Nephron (organoid): ENCODE results near the gene TMEM242.
A peak's percentile ranks its signal among the peaks of the same experiment; 100 is the strongest.

Experiments
- H3K27ac Mint-ChIP-seq, 3 experiments: 2 replicates each; pipeline ENCODE4 v1.8.0; 2020; ENCODE audit warnings: mixed read lengths in 3 of 3, mild to moderate bottlenecking in 2 of 3, moderate library complexity in 1 of 3
- H3K27me3 Mint-ChIP-seq: 2 replicates; pipeline ENCODE4 v1.8.0; 2021; ENCODE audit warnings: low read depth, mild to moderate bottlenecking, moderate library complexity, mixed read lengths
- H3K36me3 Mint-ChIP-seq: 2 replicates; pipeline ENCODE4 v1.8.0; 2020; ENCODE audit warnings: low read depth, mixed read lengths
- H3K4me1 Mint-ChIP-seq: 2 replicates; pipeline ENCODE4 v1.8.0; 2020; ENCODE audit warnings: mixed read lengths
- H3K4me3 Mint-ChIP-seq, 3 experiments: 2 replicates each; pipeline ENCODE4 v1.8.0; 2020; ENCODE audit warnings: mild to moderate bottlenecking in 3 of 3, mixed read lengths in 3 of 3, moderate library complexity in 2 of 3
- H3K9me3 Mint-ChIP-seq: 2 replicates; pipeline ENCODE4 v1.8.0; 2020; ENCODE audit warnings: mixed read lengths
- CTCF ChIP-seq, 3 experiments: fragments of 200-600 bp; sonication (generic); IDR thresholded peaks; one replicate each; pipeline ENCODE4 v1.5.0; 2021; ENCODE audit warnings: antibody characterized with exemption in 3 of 3; ENCODE audit not compliant: unreplicated experiment in 3 of 3

The TMEM242 gene

DNA sequence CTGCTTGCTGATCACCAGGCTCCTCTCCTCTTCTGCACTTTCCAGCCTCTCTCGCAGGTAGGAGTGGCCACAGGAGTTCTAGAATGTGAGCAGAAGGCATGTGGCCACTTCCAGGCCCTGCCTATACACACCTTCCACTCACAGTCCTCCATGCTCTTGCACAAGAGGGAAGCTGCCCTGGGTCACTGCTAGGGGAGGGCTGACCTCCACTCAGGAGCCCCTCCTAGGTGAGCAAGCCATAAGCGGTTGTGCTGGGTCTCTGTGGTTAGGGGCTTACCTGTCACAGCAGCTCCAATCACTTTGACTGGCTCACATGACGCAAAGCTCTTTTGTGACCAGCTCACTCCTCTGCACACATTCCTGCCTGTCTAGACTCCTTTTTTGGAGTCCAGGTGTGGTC, 68.2 kb downstream of the TMEM242 start:
- Mint-ChIP-seq H3K27ac (no peak overlapping the region), H3K27me3 (peaks cover 21% of the 10 kb centered on the region), H3K9me3 (peaks cover 2% of the 10 kb centered on the region), H3K4me1 (peaks cover 56% of the 10 kb centered on the region), H3K36me3 (no peaks in the 10 kb centered on the region), H3K4me3 (no peak overlapping the region)
- no peak for TF ChIP-seq CTCF (IDR thresholded peaks at IDR 0.05; ENCODE audit: unreplicated experiment in 3 of 3)

- H3K27ac Mint-ChIP-seq = no peak overlapping the region
- TF ChIP-seq CTCF (IDR thresholded peaks at IDR 0.05; ENCODE audit: unreplicated experiment in 3 of 3) = no peak
- peaks cover 26% of the 10 kb centered on the region for H3K27me3 Mint-ChIP-seq
- peaks cover 4% of the 10 kb centered on the region for H3K9me3 Mint-ChIP-seq
- no peaks in the 10 kb centered on the region for H3K36me3 Mint-ChIP-seq
- H3K4me1 Mint-ChIP-seq = peaks cover 57% of the 10 kb centered on the region
- H3K4me3 Mint-ChIP-seq = no peak overlapping the region
Observed at GRCh38 chr6:157254538-157254937, 68.8 kb downstream of the TMEM242 start.

DNA sequence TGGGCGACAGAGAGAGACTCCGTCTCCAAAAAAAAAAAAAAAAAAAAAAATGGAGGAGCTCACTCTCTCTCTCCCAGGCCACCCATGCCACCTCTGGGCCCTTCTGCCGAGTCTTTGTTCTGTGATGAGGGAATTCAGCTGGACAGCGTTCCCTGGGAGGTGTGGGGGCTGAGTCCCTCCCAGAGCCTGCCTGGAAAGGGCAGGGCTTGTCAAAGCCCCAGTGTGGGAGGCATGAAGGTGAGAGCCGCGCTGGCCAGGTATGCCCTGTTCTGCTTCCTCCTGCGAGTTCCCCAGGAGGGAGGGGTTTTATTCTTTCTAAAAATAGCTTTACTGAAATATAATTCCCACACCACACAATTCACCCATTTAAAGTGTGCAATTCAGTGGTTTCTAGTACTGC, 69.6 kb downstream of the TMEM242 start:
- peaks cover 29% of the 10 kb centered on the region for H3K27me3 Mint-ChIP-seq
- TF ChIP-seq CTCF (IDR thresholded peaks at IDR 0.05; ENCODE audit: unreplicated experiment in 3 of 3) = no peak
- H3K4me1 Mint-ChIP-seq = peaks cover 57% of the 10 kb centered on the region
- H3K9me3 Mint-ChIP-seq = peaks cover 4% of the 10 kb centered on the region
- no peak overlapping the region for H3K4me3 Mint-ChIP-seq
- peak overlapping the region in 1 of 3 experiments; percentile 73 for H3K27ac Mint-ChIP-seq
- H3K36me3 Mint-ChIP-seq = no peaks in the 10 kb centered on the region

DNA sequence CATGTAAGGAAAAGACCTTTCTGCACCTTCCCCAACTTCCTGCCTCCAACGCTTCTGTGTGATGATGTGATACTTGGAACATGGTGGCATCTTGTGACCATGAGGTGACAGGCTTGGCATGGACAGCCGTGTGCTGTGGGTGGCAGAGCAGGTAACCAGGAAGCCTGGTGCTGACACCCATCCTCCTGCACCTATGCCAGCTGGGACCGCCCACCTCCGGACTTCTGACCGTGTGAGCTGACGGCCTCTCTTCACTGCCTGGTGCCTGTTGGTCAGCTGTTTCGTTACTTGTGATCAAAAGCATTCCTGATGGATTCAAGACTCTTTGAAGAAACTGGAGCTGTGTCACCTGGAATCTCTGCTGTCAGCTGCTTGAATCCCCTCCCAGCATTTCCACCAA, 70.3 kb downstream of the TMEM242 start:
- Mint-ChIP-seq H3K4me1 (peaks cover 56% of the 10 kb centered on the region), H3K27ac (no peak overlapping the region), H3K9me3 (peaks cover 4% of the 10 kb centered on the region), H3K27me3 (peaks cover 29% of the 10 kb centered on the region), H3K36me3 (no peaks in the 10 kb centered on the region), H3K4me3 (no peak overlapping the region)
- no peak for TF ChIP-seq CTCF (IDR thresholded peaks at IDR 0.05; ENCODE audit: unreplicated experiment in 3 of 3)

GRCh38 chr6:157251586-157252247, 71.6 kb downstream of the TMEM242 start:
- no peak overlapping the region for H3K27ac Mint-ChIP-seq
- no peak overlapping the region for H3K4me3 Mint-ChIP-seq
- peaks cover 5% of the 10 kb centered on the region for H3K9me3 Mint-ChIP-seq
- H3K36me3 Mint-ChIP-seq = peaks cover 1% of the 10 kb centered on the region
- H3K4me1 Mint-ChIP-seq = peaks cover 46% of the 10 kb centered on the region
- H3K27me3 Mint-ChIP-seq = peaks cover 30% of the 10 kb centered on the region
- no peak for TF ChIP-seq CTCF (IDR thresholded peaks at IDR 0.05; ENCODE audit: unreplicated experiment in 3 of 3)

GRCh38 chr6:157249826-157250225, 73.5 kb downstream of the TMEM242 start:
- peaks cover 3% of the 10 kb centered on the region for H3K36me3 Mint-ChIP-seq

More at GRCh38 chr6:157249826-157250225, 73.5 kb downstream of the TMEM242 start:
- peaks cover 51% of the 10 kb centered on the region for H3K4me1 Mint-ChIP-seq
- no peak for TF ChIP-seq CTCF (IDR thresholded peaks at IDR 0.05; ENCODE audit: unreplicated experiment in 3 of 3)
- H3K27ac Mint-ChIP-seq = peak overlapping the region in 2 of 3 experiments; percentile 27 to 59
- H3K27me3 Mint-ChIP-seq = peaks cover 26% of the 10 kb centered on the region
- peaks cover 8% of the 10 kb centered on the region for H3K9me3 Mint-ChIP-seq
- H3K4me3 Mint-ChIP-seq = no peak overlapping the region
